Activated T-cell treated with anti-CD3 and anti-CD28 coated beads, Interleukin-2, amount 50 U/mL, for 24 hours (primary cell): ENCODE results near the gene PRDX2.
"Not testable (repeated sequence)": the region's sequence is repeated elsewhere in the genome, so short reads cannot be mapped to it uniquely, and the experiment has no call there.

Experiments
- DNase-seq: peaks from one replicate; pipeline ENCODE4 v3.0.0-alpha.2; 2020
- H3K27ac Mint-ChIP-seq: 2 replicates; pipeline ENCODE4 v1.8.0; 2020; ENCODE audit warnings: mild to moderate bottlenecking, mixed read lengths
- H3K27me3 Mint-ChIP-seq: 2 replicates; pipeline ENCODE4 v1.8.0; 2020; ENCODE audit warnings: mixed read lengths
- H3K36me3 Mint-ChIP-seq: 2 replicates; pipeline ENCODE4 v1.8.0; 2020; ENCODE audit warnings: low read depth, mixed read lengths
- H3K4me1 Mint-ChIP-seq: 2 replicates; pipeline ENCODE4 v1.8.0; 2020; ENCODE audit warnings: low read depth, mixed read lengths
- H3K4me3 Mint-ChIP-seq: 2 replicates; pipeline ENCODE4 v1.8.0; 2020; ENCODE audit warnings: mild to moderate bottlenecking, moderate library complexity, mixed read lengths
- H3K9me3 Mint-ChIP-seq: 2 replicates; pipeline ENCODE4 v1.8.0; 2020; ENCODE audit warnings: mixed read lengths

PRDX2 gene

DNA sequence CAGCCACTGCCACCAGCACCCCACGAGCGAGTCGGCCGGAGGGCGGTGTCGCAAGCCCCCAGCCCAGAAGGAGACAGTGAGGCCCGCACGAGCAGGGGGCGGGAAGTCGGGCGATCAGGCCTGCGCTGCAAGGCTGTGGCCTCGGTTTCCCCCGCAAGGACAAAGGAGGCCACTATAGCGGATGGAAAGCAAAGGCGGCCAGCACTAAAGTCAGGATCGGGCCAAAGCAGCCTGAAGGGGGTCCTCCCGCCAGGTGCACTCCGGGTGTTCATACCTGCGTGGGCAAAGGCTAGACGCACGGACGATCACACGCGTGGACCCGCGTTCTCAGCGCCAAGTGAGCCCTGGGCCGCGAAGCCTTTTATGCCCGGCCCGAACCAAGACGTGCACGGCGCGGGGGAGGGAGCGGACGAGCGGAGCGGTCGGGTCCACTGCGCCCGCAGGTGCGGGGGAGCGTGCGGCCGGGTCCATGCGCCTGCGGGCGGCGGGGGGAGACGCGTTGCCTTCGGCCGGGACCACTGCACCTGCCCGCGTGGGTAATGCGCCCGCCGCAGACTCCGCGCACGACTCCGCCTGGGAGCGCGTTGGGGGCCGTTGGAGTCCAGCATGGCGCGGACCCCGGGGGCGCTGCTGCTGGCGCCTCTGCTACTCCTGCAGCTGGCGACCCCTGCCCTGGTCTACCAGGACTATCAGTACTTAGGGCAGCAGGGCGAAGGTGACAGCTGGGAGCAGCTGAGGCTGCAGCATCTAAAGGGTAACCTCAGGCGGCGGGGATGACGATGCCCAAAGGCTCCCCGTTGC lies at the start of gene PRDX2, which contains the start of gene THSD8:
PRDX2 (minus strand) TSS at position 335 of the 801 bp plus-strand sequence. CDS start 539 bp downstream, outside the sequence.
THSD8 (plus strand) TSS at position 604 of the 801 bp plus-strand sequence; CDS start at position 607, 3 bp downstream.
- Mint-ChIP-seq H3K4me1 (peaks cover 33% of the 10 kb centered on the region), H3K27ac (peak within 1 kb of the TSS; percentile 87), H3K36me3 (peaks cover 47% of the 10 kb centered on the region), H3K4me3 (peak within 1 kb of the TSS; percentile 91), H3K9me3 (no peaks in the 10 kb centered on the region), H3K27me3 (no peaks in the 10 kb centered on the region)
- peak; percentile 85 for DNase-seq

DNA sequence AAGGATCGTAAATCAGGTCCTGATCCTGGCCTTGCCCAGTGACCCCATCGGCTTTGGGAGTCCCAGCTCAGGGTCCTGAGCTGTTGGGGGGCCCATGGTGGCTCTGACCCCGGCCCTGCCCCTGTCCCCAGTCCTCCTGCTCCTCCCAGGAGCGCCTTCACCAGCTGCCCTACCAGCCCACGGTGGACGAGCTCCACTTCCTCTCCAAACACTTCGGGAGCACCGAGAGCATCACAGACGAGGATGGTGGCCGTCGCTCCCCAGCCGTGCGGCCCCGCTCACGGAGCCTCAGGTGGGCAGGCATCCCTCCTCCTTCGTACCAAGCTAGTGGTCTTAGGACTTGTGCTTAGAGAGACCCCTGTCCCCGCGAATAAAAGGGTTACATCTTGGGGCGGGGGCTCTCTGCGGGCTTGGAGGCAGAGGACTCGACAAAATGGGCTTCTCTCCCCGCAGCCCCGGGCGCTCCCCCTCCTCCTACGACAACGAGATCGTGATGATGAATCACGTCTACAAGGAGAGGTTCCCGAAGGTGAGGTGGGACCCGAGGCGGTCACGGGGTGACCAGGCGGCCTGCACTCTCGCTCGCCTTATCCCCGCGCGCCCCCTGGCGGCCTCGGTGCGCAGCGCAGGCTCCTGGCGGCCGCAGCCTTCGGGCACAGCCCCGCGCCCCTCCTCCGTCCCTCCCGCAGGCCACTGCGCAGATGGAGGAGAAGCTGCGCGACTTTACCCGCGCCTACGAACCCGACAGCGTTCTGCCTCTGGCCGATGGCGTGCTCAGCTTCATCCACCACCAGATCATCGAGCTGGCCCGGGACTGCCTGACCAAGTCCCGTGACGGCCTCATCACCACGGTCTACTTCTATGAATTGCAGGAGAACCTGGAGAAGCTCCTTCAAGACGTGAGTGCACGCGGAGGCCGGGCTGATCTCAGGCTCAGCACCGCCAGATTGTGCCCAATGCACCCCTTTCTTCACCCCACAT lies 45.8 kb upstream of the PRDX2 start:
- Mint-ChIP-seq H3K4me3 (peak overlapping the region; percentile 50), H3K27me3 (peaks cover 51% of the 10 kb centered on the region), H3K36me3 (no peaks in the 10 kb centered on the region), H3K4me1 (peaks cover 7% of the 10 kb centered on the region), H3K9me3 (no peaks in the 10 kb centered on the region), H3K27ac (no peak overlapping the region)
- peak; percentile 94 for DNase-seq

DNA sequence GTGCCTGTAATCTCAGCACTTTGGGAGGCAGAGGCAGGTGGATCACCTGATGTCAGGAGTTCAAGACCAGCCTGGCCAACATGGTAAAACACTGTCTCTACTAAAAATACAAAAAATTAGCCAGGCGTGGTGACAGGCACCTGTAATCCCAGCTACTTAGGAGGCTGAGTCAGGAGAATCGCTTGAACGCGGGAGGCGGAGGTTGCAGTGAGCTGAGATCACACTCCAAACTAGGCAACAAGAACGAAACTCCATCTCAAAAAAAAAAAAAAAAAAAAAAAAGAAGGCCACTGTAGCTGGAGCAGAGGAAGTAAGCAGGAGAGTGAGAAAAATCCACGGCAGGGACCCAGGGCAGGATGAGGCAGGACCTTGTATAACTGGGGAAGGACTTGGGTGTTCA lies 45.0 kb upstream of the PRDX2 start:
- not testable (repeated sequence) for DNase-seq, H3K36me3 Mint-ChIP-seq, H3K4me1 Mint-ChIP-seq, H3K27ac Mint-ChIP-seq, H3K9me3 Mint-ChIP-seq, H3K4me3 Mint-ChIP-seq
- H3K27me3 Mint-ChIP-seq = peaks cover 57% of the 10 kb centered on the region

DNA sequence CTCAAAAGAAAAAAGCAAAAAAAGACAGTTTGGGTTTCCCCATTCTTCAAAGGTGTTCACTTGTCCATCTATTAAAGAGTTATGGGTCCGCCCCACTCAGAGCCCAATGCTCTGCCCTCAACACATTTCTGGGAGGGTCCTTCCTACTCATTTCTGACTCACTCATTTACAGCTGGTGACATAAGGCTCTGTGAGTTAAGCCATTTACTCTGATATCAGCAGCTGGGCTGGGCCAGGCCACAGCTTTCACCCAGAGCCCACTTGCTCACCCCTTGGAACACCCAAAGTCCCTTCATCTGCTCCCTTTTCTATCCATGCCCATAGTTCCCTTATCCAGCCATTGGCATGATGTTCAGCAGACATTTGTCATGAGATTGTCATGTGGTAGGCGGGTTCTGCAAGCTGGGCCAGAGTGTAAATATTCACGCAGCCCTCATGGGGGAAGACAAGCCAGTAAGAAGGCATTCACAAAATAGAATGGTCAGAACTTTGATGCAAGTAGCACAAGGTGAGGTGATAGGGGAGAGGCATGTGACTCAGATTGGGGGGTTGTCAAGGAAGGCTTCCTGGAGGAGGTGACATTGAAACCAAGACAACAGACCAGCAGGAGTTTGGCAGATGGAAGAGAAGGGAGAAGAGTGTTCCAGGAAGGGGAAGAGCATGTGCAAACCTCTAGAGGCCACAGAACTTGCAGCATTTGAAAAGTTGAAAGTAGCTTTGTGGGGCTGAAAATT lies 42.6 kb upstream of the PRDX2 start:
- Mint-ChIP-seq H3K4me1 (peaks cover 27% of the 10 kb centered on the region), H3K27ac (no peak overlapping the region), H3K4me3 (no peak overlapping the region), H3K9me3 (no peaks in the 10 kb centered on the region), H3K27me3 (peaks cover 81% of the 10 kb centered on the region), H3K36me3 (no peaks in the 10 kb centered on the region)
- no peak for DNase-seq

GRCh38 chr19:12843328-12843727 lies 41.7 kb upstream of the PRDX2 start:
- H3K4me3 Mint-ChIP-seq = no peak overlapping the region
- peaks cover 82% of the 10 kb centered on the region for H3K27me3 Mint-ChIP-seq
- H3K36me3 Mint-ChIP-seq = no peaks in the 10 kb centered on the region

DNA sequence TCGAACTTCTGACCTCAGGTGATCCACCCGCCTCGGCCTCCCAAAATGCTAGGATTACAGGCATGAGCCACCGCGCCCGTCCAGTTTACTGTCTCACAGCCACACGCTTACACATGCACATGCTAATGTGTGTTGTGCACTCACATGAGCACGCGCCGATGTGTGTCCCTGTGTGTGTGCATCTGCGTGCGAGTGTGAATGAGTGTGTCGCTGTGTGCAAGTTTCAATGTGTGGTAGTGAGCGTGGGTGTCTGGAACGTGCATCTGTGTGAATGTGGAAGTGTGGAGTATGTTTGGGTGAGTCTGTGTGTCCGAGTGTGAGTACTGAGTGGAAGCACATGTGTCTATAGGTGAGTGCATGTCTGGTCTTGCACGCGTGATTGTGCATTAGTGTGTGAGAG lies 40.9 kb upstream of the PRDX2 start:
- Mint-ChIP-seq H3K36me3 (no peaks in the 10 kb centered on the region), H3K27me3 (peaks cover 82% of the 10 kb centered on the region), H3K4me3 (no peak overlapping the region)

More at GRCh38 chr19:12843328-12843727, 41.7 kb upstream of the PRDX2 start:
- no peak overlapping the region for H3K27ac Mint-ChIP-seq
- no peak for DNase-seq
- H3K4me1 Mint-ChIP-seq = peaks cover 33% of the 10 kb centered on the region
- H3K9me3 Mint-ChIP-seq = no peaks in the 10 kb centered on the region

DNA sequence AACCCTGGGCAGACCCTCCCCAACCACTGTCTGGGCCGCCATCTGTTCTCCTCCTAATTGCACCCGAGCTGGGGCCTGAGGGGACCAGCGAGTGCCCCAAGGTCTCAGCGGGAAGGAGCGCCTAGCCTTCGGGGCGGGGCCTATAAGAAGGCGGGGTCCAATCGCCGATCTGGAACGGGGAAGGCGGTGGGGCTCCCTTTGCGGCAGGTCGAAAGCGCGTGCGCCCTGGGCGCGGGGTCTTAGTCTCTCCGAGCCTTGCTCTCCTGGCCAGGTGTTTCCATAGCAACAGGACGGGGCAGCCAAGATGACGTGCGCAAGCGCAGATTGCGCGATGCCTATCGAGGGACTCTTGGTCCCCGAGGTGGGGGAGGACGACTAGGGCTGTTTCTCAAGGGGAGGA lies 39.5 kb upstream of the PRDX2 start:
- peak; percentile 44 for DNase-seq
- H3K36me3 Mint-ChIP-seq = no peaks in the 10 kb centered on the region
- H3K27ac Mint-ChIP-seq = no peak overlapping the region
- H3K4me1 Mint-ChIP-seq = peaks cover 37% of the 10 kb centered on the region
- H3K4me3 Mint-ChIP-seq = peak overlapping the region; percentile 17
- no peaks in the 10 kb centered on the region for H3K9me3 Mint-ChIP-seq
- H3K27me3 Mint-ChIP-seq = peaks cover 82% of the 10 kb centered on the region

More for the DNA sequence above, 40.9 kb upstream of the PRDX2 start:
- DNase-seq = no peak
- no peak overlapping the region for H3K27ac Mint-ChIP-seq
- no peaks in the 10 kb centered on the region for H3K9me3 Mint-ChIP-seq
- peaks cover 32% of the 10 kb centered on the region for H3K4me1 Mint-ChIP-seq

DNA sequence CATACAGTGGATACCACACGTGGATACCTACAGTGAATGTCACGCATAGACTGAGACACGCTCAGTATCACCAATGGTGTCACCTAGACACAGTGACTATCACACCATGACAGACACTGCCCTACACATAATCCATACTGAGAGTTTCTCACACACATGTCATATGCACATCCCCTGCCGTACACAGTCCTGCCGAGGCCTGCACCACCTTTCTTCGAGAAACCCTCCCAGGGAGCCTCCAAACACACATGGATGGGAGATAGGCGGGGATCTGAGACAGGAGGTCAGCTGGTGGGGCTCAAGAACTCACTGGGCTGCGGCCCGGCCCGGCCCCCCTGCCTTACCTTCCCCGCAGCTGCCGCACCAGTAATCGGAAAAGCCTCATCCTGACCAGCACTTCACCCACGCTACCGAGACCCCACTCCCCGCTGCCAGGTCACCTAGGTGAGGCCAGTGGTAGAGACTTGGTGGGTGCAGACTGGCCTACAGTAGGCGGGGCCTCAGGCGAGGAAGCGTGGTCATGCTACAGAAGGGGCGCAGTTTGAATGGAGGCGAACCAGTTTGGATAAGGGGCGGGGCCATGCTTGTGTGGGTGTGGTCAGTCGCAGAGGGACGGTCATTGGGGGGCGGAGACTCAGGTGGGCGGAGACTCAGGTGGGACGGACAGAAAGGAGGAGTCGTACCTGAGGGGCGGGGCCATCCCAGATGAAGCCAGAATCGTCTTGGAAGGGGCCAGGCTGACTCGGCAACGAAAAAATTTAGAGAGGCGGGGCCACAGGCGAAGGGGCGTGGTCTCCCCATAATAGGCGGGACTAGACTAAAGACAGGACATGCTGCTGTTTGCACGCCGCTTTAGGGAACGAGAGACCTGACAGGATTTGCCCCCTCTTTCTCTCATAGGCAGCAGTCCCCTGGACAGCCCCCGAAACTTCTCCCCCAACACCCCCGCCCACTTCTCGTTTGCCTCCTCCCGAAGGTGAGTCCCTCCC lies 38.8 kb upstream of the PRDX2 start:
- Mint-ChIP-seq H3K4me1 (peaks cover 37% of the 10 kb centered on the region), H3K27ac (no peak overlapping the region), H3K27me3 (peaks cover 88% of the 10 kb centered on the region), H3K9me3 (no peaks in the 10 kb centered on the region), H3K4me3 (peak overlapping the region; percentile 17), H3K36me3 (no peaks in the 10 kb centered on the region)
- DNase-seq = peak; percentile 61

DNA sequence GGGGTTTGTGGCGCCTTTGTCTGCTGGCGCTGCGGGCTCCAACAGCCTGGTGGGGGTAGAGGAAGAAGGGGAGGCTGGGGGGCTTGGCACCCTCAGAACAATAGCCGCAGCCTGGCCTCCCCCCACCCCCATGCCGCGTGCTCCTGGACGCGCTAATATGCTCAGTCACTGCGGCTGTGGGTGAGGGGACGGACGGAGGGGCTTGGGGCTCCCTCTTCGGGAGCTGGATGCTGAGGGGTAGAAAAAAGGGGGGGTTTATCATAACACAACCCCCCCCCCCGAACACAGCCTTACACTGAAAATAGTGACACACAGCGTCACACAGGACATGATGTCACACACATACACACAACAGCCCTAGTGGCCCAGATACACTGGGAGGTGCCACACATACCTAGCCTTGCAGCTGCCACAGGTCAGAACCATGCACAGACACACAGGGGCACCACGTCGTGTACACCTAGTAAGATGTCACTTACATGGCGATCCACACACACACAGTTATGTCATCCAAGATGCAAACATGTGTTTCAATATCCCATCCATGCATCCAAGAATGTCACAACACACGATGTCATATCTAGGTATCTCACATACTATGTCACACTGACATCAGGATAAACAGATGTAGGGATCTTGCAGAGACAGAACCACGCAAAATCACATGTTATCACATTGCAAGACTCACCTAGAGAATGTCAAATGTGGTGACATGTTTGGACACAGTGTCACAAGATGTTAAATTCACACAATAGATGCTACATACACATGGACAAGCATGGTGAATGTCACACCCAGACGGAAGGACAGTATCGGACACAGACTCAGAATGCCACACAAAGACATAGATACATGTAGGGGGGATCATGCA lies 37.5 kb upstream of the PRDX2 start:
- Mint-ChIP-seq H3K27me3 (peaks cover 93% of the 10 kb centered on the region), H3K4me3 (peak overlapping the region; percentile 42), H3K27ac (no peak overlapping the region), H3K4me1 (peaks cover 42% of the 10 kb centered on the region), H3K36me3 (no peaks in the 10 kb centered on the region), H3K9me3 (no peaks in the 10 kb centered on the region)
- no peak for DNase-seq

DNA sequence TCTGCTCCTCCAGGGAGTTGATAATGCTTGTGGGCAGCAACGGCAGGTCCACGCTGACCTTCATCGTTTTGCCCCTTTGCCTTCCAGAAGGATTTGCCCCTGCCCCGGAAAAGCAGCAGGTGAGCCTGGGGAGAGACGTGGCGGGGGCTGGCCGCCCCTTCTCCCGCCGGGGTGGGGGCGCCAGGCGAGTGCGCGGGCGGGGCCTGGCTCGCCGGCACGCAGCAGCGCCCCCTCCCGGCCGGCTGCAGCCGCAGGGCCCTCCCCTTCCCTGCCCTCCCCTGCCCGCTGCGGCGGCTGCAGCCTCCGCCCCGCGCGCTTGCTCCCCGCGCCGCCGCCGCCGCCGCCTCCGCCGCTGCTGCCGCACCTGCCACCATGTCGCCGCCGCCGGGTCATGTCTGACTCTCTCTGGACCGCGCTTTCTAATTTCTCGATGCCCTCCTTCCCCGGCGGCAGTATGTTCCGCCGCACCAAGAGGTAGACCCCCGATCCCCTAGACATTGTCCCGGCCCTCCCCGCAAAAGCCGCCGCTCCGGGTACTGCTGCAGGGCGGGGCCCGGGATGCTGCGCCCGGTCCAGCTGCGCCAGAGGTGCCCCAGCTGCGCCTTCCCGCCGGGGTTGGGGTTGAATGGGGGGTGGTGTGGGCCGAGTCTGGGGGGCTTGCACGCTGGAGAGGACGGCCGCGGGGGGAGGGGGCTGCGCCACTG lies 36.7 kb upstream of the PRDX2 start, which contains the start of gene MAST1:
MAST1 (plus strand) TSS at position 334 of the 704 bp plus-strand sequence; CDS start at position 392, 58 bp downstream.
- peaks cover 43% of the 10 kb centered on the region for H3K4me1 Mint-ChIP-seq
- H3K27ac Mint-ChIP-seq = no peak within 1 kb of the TSS
- H3K4me3 Mint-ChIP-seq = peak within 1 kb of the TSS; percentile 68
- H3K36me3 Mint-ChIP-seq = no peaks in the 10 kb centered on the region
- no peaks in the 10 kb centered on the region for H3K9me3 Mint-ChIP-seq
- H3K27me3 Mint-ChIP-seq = peaks cover 88% of the 10 kb centered on the region
- DNase-seq = peak; percentile 70

- no peak for DNase-seq
- H3K4me3 Mint-ChIP-seq = no peak overlapping the region
- no peak overlapping the region for H3K27ac Mint-ChIP-seq
- H3K9me3 Mint-ChIP-seq = no peaks in the 10 kb centered on the region
- peaks cover 50% of the 10 kb centered on the region for H3K4me1 Mint-ChIP-seq
- H3K27me3 Mint-ChIP-seq = peaks cover 88% of the 10 kb centered on the region
- no peaks in the 10 kb centered on the region for H3K36me3 Mint-ChIP-seq
Observed at GRCh38 chr19:12837225-12837624, 35.6 kb upstream of the PRDX2 start.

DNA sequence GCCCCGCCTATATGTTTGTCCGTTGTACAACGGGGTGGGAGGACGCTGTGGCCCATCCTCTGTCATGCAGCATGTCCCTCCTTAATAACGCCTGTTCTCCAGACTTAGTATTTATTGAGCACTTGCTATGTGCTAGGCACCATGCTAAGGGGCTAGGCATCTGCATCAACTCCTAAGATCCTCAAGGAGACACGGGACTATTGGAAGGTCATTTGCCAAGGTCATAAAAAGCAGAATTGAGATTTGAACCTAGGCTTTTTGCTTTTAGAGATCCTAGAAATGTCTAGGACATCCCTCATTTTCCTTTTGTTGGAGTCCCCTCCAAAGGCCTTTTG lies 34.9 kb upstream of the PRDX2 start:
- no peak for DNase-seq
- Mint-ChIP-seq H3K27ac (no peak overlapping the region), H3K4me3 (no peak overlapping the region), H3K36me3 (no peaks in the 10 kb centered on the region), H3K27me3 (peaks cover 89% of the 10 kb centered on the region), H3K4me1 (peaks cover 46% of the 10 kb centered on the region), H3K9me3 (no peaks in the 10 kb centered on the region)
